Bladder microvascular endothelial cell (primary cell): Measurements from ENCODE around the gene GPATCH4. TPM values are rescaled to one million over a fixed set of nuclear protein-coding genes. Genes with fewer than 3 reads are reported as not detected.

Source experiments
- total RNA-seq: library from RNA; depleted of rRNA; stranded (reverse); fragments of >200 nt; gene quantifications from 2 replicates; pipeline ENCODE4 v1.2.3, GENCODE V29; 2014

Gene GPATCH4
- total RNA-seq, result 11.2 and 25.0 TPM in 2 replicates

DNA sequence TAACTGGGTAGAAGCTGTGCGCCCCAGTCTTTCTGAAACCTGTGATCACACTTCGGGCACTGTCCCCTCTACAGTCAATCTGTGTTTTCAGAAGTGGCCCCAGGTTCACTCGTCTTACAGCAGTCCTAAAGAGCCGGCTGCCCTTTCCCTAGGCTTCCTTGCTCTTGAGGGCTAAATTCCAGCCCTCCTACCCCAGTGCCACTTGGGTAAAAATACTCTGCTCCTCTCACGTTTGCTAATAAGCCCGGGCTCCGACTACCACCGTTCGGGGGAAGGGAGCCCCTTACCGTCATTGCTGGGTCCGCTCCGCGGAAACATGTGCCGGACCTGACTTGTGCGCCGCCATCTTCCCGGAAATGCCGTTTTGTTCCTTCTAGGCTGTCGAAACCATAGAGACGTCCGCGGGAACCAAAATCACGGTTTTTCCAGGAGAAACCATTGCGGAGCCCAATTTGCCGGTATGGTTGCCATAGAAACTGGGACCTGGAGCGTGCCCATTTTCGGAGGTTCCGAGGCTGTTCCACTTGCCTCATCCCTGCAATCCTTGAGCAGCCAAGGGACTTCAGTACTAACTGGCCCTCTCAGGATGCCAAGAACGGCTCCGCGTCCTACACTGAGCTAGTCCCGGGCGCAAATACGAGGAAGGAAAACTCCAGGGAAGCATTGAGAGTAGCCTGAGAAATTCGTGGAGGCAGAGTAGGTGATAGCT is at the start of gene GPATCH4:
Gene GPATCH4 (minus strand): TSS at position 358 of the 709 bp plus-strand sequence.

DNA sequence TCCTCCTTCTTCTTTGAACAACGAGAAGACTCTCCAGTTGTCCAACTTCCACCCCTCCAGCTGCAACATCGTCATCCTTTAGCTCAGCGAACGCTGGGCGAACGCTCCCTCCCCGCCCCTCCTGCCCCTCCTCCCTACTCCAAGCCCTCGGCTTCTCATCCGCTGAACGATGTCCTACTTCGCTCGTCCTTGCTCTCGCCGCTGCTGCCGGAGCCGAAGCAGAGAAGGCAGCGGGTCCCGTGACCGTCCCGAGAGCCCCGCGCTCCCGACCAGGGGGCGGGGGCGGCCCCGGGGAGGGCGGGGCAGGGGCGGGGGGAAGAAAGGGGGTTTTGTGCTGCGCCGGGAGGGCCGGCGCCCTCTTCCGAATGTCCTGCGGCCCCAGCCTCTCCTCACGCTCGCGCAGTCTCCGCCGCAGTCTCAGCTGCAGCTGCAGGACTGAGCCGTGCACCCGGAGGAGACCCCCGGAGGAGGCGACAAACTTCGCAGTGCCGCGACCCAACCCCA is 40.5 kb upstream of the GPATCH4 start, which contains the start of gene BCAN:
Gene BCAN (plus strand): TSS at position 357 of the 504 bp plus-strand sequence. CDS start 3,938 bp downstream, outside the sequence.

DNA sequence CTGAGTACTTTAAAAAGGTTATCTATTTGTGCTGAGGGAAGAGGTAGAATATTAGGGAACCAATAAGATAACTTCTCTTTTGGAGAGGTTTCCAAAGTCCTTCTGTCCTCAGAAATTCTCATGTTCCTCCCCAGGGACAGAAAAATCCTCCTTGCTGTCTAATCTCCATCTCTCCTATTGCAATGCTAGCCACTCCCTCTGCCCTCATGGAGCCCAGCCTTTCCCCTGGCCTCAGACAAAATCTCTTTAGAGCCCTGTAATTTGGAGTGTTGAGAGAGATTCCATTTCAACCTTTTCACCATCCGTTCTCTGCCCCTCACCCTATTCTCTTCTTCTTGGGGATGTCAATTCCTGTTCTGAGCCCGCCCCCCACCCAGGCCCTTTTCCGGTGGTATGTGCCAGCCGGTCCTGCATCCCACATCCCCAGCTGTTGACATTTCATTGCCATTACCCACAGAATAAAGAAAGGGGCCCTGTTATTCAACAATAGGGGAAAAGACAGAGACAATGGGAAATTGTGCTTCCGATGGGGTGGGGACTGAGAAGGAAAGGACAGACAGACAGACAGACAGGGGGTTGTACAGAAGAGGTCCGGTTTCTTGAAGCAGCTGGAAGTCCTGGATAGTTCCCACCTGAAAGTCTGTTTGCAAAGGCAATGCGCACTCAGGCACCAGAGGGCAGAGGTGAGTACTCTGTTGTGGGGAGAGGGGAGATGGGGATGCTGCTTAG is 17.7 kb upstream of the GPATCH4 start, which contains the start of gene HAPLN2:
Gene HAPLN2 (plus strand): TSS at position 563 of the 729 bp plus-strand sequence. CDS start 4,076 bp downstream, outside the sequence.

DNA sequence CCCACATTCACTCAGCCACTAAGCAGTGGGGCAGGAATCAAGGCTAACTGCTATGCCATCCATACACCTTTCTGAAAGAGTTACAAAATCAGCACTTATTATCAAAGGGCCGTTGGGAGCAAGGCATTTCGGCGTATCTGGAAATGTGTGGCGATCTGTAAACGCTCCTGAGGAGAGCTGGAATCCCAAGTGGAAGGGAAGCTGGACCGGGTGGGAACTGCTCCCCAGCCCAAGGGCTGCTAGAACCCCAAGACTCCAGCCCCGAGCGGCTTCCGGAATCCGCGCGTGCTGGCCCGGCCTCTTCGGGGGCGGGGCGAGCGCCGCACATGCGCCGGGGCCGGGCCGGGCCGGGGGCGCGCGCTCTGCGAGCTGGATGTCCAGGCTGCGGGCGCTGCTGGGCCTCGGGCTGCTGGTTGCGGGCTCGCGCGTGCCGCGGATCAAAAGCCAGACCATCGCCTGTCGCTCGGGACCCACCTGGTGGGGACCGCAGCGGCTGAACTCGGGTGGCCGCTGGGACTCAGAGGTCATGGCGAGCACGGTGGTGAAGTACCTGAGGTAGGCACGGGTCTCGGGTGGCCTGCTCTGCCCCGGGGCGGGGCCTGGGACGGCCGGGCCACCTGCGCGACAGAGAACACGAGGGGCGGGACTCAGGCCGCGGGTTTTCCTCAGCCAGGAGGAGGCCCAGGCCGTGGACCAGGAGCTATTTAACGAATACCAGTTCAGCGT is 9.7 kb downstream of the GPATCH4 start, which contains the start of gene NAXE:
Gene NAXE (plus strand): TSS at position 345 of the 726 bp plus-strand sequence. CDS start 29 bp downstream, at position 374.

DNA sequence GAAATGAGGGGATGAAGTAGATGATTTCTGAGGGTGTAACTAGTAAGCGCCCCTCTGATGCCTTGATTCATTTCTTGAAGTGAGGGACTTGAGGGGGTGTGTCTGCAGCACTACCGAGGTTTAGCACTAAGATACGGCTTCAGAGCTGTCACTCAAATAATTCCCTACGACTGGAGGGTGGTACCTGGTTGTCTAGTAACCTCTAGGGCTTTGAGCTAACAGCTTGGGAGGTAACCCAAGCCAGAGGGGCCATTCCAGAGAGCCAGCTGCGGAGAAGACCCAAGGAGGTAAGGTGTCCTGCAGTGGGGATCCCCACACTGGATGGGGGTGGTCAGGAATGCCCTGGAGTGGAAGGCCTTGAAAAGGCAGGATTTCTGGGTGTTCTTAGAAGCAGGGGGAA is 21.8 kb downstream of the GPATCH4 start, which contains the start of gene TTC24:
Gene TTC24 (plus strand): TSS at position 252 of the 400 bp plus-strand sequence. CDS start 1,642 bp downstream, outside the sequence.

DNA sequence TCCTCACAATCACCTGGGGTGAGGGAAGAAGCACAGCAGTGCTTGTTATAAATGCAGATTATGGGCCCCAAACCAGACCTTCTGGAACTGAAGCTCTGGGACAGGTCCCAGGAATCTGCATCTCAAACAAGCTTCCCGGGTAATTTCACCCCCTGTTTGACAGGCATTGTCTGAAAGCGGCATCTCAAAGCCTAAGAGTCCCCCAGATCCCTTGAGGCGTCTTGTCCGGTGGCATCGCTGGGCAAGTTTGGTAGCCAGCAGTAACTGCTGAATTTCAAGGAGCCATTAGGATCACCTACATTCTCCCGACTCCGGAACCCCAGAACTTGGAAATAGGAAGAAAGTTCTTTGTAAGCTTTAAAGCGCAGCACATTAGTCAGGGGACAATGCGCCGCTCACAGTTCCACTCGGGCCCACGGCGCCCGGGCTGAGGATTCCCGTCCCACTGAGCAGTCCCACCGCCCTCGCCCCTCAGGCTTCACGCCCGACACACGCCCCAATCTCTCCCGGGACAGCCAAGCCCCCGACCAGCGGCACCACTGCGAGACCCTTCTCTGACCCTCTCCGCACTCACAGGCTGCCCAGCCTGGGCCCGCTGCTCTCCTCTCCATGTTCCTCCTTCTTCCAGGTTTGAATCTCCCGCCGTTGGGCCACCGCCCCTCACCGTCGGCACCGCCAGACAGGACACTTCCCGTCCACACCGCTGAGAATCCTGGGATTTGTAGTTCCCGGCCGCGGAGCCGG is 29.2 kb downstream of the GPATCH4 start, which contains the start of gene IQGAP3:
Gene IQGAP3 (minus strand): TSS at position 647 of the 744 bp plus-strand sequence. CDS start 36 bp downstream, at position 611.

Other genes with a start within 250 kb of the GPATCH4 start
- not detected in 2 replicates for gene RHBG, start 232.3 kb downstream of the GPATCH4 start, total RNA-seq
- 4.7 and 11.6 TPM in 2 replicates for gene MEF2D, start 100.7 kb downstream of the GPATCH4 start, total RNA-seq
- 17.2 and 21.5 TPM in 2 replicates for gene IQGAP3, start 28.9 kb downstream of the GPATCH4 start, total RNA-seq
- not detected in 2 replicates for gene TTC24, start 21.8 kb downstream of the GPATCH4 start, total RNA-seq
- 52.5 and 61.0 TPM in 2 replicates for gene NAXE, start 9.7 kb downstream of the GPATCH4 start, total RNA-seq
- not detected in 2 replicates for gene HAPLN2, start 17.9 kb upstream of the GPATCH4 start, total RNA-seq
- gene BCAN, start 40.6 kb upstream of the GPATCH4 start, total RNA-seq, result not detected in 2 replicates
- 81.5 and 125 TPM in 2 replicates for gene NES, start 75.9 kb upstream of the GPATCH4 start, total RNA-seq
- not detected in 2 replicates for gene CRABP2, start 104.1 kb upstream of the GPATCH4 start, total RNA-seq
- 5.7 and 13.2 TPM in 2 replicates for gene METTL25B, start 127.0 kb upstream of the GPATCH4 start, total RNA-seq
- gene ISG20L2, start 127.3 kb upstream of the GPATCH4 start, total RNA-seq, result 4.4 and 9.9 TPM in 2 replicates
- 38.3 and 49.1 TPM in 2 replicates for gene MRPL24, start 139.6 kb upstream of the GPATCH4 start, total RNA-seq
- 155 and 276 TPM in 2 replicates for gene HDGF, start 150.2 kb upstream of the GPATCH4 start, total RNA-seq
- gene PRCC, start 166.1 kb upstream of the GPATCH4 start, total RNA-seq, result 8.1 and 16.3 TPM in 2 replicates
- not detected in 2 replicates for gene SH2D2A, start 215.4 kb upstream of the GPATCH4 start, total RNA-seq